ENCODE data around the gene PDIA2.

DNA sequence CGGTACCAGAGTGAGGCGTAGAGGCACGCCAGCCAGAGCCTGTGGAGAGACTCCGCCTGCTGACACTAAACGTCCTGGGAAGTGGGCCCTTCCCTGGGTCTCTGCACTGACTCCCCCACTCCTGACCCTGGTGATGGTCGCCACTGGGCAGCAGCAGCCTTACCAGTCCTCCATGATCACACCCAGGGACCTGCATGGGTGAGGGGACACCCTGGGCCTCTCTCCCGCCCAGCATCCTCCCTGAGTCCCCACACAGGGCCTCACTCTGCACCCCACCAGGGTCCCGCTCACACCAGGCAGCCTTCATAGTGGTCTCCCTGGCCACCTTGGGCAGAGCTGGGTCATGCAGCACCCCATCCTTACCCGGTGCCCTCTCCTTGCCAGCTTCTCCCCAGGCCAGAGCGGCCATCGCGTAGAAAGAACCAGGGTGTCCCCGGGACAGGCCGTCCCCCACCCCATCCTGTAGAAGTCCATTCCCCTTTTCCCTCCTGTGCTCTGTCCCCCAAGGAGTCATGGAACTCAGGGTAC, 17.9 kb upstream of the PDIA2 start:
- TF ChIP-seq, protein P1, sequence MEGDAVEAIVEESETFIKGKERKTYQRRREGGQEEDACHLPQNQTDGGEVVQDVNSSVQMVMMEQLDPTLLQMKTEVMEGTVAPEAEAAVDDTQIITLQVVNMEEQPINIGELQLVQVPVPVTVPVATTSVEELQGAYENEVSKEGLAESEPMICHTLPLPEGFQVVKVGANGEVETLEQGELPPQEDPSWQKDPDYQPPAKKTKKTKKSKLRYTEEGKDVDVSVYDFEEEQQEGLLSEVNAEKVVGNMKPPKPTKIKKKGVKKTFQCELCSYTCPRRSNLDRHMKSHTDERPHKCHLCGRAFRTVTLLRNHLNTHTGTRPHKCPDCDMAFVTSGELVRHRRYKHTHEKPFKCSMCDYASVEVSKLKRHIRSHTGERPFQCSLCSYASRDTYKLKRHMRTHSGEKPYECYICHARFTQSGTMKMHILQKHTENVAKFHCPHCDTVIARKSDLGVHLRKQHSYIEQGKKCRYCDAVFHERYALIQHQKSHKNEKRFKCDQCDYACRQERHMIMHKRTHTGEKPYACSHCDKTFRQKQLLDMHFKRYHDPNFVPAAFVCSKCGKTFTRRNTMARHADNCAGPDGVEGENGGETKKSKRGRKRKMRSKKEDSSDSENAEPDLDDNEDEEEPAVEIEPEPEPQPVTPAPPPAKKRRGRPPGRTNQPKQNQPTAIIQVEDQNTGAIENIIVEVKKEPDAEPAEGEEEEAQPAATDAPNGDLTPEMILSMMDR (IDR thresholded peaks at IDR 0.05) = no peak
- TF ChIP-seq REST (IDR thresholded peaks at IDR 0.05; ENCODE audit: insufficient read depth in 1 of 2, low read depth in 2 of 2, low read length in 1 of 2) (no peak), SIN3A (IDR thresholded peaks at IDR 0.05; ENCODE audit: borderline replicate concordance, insufficient read depth, low read depth, low read length) (no peak), POLR2AphosphoS5 (IDR thresholded peaks at IDR 0.05; ENCODE audit: low read depth, low read length) (no peak), TCF7L2 (IDR thresholded peaks at IDR 0.05; ENCODE audit: low read depth, low read length) (no peak)
